HG03460 (cell line): ENCODE results near the gene DOK1.

Experiments used
- ATAC-seq: cut with Tn5 transposase; IDR thresholded peaks from one replicate; pipeline ENCODE4 v1.9.1; 2021; ENCODE audit not compliant: unreplicated experiment

The DOK1 gene

DNA sequence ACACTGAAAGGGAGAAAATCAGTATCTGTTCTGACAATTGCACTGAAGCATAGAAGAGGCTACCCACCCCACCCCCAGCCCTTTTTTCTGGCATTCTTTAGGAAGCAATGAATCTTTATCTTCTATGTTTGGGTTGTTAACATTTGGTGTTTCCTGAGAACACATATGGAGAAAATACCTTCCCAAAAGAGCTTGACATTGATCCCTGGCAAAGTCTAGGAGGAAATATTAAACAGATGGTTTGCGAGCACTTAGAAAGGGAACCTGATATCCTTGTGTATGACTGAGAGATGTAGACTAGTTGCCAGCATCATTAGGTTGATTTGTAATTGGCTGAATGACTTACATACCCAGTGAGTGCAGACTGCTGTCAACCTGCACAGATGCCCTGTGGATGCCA lies 42.9 kb downstream of the DOK1 start:
- ATAC-seq = no peak

GRCh38 chr2:74599676-74600075 lies 45.2 kb downstream of the DOK1 start:
- no peak for ATAC-seq

- ATAC-seq = no peak
Measured at GRCh38 chr2:74602586-74603281, 48.2 kb downstream of the DOK1 start.

DNA sequence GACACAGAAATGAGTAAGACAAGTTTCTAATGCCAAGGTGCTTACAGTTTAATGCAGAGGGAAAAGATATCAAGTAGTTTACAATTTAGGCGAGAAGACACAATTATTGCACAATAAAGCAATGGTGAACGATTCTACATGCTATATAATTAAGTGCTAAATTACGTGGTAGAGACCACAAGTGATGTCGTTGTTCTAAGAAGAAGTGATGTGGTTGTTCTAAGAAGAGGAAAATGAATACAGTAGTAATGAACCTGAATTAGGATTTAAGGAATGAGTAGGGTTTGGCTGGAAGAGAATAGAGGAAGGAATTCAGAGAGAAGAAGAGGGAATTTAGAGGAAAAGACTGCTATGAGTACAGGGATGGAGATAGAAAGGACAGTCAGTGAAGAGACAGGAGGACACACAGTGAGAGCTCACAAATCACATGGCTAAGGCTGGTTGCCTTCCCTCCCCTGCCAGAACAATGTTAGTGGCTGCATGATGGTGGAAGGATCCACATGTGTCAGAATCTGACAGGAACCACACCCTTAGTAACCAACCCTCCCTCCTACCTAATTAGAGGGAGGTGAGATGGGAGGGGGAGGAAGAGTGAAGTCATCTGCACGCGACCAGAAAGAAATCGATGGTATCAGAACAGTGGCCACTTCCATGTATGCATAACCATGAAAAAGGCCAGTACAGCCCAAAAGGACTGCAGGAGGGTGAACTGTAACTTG lies 48.9 kb downstream of the DOK1 start:
- no peak for ATAC-seq

GRCh38 chr2:74606927-74607326 lies 52.4 kb downstream of the DOK1 start:
- ATAC-seq = no peak
